DMS79 (cell line): Measurements from ENCODE around the gene MIS18A.

Experiments used
- DNase-seq: peaks from one replicate; lab custom pipeline; 2025; lab: John Stamatoyannopoulos, UW

MIS18A gene

GRCh38 chr21:32252136-32252535 lies 26.7 kb downstream of the MIS18A start:
- no peak for DNase-seq

DNA sequence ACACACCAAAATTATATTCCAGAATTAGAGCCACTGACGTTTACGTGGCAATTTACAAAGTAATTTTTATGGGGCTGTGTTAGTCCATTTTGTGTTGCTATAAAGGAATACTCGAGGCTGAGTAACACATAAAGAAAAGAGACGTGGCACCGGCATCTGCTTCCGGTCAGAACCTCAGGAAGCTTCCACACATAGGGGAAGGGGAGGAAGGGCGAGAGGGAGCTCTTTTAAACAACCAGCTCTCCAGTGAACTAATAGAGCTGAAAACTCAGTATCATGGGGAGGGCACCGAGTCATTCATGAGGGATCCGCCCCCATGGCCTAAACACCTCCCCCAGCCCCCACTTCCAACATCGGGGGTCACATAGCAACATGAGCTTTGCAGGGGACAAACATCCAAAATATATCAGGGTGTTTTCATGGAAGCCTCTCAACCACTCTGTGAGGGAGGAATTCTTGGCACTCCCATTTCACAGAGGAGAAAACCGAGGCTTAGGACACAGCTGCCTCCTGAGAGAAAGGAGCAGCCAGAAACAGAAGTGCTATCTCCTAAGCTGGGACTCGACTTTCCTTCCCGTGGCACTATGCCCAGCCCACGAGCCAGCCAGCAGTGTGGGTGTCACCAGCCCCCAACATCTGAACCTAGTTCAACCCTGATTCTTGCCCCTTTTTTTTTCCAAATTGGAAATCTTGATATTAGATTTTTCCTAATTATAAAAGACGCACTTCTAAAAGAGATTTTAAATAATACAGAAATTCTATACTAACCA lies 29.2 kb downstream of the MIS18A start:
- no peak for DNase-seq

GRCh38 chr21:32248571-32249461 lies 30.0 kb downstream of the MIS18A start:
- no peak for DNase-seq

DNA sequence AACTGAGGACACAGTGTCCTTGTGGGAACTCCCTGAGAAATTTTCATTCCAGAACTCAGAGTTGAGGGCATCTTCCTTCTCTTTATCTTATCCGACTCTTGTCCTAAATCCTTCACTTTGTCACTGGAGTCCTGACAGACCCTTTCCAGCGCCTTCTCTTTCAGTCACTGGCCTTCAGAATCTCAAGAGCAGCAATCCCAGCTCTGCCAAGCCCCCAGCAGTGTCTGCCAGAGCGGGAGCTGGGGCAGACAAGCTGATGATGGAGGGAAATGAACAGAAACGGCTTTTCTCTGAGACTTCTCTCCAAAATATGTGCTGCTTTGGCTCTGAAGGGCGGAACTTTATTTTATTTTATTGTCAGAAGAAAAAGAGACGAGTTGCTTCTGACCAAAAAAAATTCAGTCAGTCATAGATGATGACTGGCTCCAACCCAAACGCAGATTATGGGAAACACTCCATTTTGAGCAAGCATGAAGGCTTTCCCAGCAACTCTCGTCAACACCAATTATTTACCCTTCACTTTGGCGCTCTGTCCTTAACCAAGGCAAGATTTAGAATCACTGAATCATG lies 32.2 kb downstream of the MIS18A start:
- no peak for DNase-seq

GRCh38 chr21:32245971-32246370 lies 32.9 kb downstream of the MIS18A start:
- DNase-seq: no peak

DNA sequence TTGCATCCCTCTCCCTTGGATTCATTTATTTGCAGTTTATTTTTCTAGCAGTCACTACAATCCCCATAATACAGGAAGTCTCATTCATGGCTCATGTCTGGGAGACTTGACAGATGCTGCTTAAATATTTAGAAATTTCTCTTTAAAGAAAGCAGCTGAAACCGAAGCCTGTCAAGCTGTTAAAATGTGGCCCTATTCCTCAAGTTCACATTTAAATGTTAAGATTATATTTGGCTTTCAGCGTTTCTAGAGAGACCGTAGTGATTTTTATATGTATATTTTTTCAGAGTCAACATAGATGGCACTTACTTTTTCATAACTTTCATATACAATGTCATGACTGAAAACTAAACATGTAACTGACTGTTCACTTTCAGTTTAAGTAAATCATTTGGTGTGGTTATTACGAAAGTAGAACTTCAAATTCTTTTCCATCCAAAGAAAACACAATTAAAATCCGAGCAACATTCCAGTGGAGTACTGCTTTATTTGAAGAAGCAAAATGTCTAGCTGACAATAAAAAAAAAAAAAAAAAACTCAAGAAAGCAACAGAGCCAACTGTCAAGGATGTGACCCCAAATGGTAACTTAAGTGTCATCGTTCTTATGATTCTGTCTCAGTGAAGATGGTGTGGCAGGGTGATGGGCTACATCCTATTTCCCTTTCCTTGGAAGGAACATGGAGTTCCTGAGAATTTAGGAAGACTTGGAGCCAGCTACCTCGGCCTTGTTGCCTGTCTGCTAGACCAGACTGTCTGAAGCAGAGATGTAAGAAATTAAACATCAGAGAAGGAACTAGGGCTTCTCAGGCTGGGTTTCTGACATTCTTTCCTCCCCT lies 37.8 kb downstream of the MIS18A start:
- DNase-seq: no peak

DNA sequence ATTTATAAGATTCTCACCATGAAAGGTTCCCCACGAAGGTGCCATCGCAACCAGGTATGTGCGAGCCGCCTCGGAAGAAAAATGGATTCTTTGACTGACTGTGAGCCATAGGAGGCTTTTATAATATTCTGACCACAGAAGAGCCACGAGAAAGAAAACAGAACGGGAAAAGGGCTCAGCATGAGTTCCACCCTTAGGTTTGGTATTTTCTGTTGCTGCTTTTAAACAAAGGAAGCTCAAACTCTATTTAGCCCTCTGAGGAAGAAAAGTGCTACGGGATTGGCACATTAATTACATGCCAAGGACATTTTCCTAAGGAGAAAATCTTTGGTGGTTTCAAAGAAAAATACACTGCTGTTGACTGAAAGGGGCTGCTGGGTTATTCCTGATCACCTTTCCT lies 39.3 kb downstream of the MIS18A start:
- DNase-seq: no peak

DNA sequence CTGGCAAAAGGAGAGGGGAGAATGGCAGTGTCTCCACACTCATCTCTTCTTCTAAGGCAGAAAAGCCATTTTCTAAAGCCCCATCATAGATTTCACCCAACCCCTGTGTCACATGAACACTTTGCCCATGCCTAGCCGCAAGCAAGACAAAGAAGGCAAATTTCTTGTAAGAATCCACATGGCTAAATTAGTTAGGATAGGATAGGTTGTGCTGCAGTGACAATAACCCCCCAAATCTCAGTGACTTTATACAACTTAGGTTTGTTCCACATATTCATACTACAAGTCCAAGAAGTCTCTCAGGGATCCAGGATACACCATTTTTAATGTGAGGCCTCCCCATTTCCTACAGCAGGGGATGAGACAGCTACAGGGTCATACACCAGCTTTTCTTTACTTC lies 40.8 kb downstream of the MIS18A start:
- DNase-seq: no peak

DNA sequence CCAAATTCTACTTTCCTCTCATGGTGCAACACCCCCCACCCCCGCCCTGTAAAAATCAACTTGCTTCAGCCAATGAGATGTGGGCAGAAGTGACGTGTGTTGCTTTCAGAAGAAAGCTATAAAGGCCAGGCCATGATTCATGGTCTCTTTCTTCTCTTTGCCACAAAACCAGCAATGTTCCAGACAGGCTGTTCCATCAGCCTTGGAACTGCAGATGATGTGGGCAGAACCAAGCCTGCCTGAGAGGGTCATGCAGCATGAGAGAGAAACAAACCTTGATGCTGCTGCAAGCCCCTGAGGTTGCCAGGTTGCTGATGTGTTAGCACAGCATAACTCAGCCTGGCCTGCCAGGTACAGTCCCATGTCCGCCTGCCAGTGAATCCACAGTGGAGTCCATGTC lies 41.8 kb downstream of the MIS18A start:
- DNase-seq: no peak

GRCh38 chr21:32233722-32234301 lies 45.0 kb downstream of the MIS18A start:
- no peak for DNase-seq

GRCh38 chr21:32233055-32233546 lies 45.7 kb downstream of the MIS18A start:
- DNase-seq: no peak

- no peak for DNase-seq
Observed at GRCh38 chr21:32226444-32226843, 52.4 kb downstream of the MIS18A start.
